ENCODE results near the gene ATP2B2. TPM values are rescaled to one million over a fixed set of nuclear protein-coding genes. Genes with fewer than 3 reads are reported as not detected.

ATP2B2 gene
- total RNA-seq, 2 experiments from 2014 or later: 0.05 TPM; not detected in 1

- Mint-ChIP-seq H3K27ac (no peak overlapping the region), H3K9me3 (ENCODE audit: low read depth) (no peaks in the 10 kb centered on the region), H3K4me1 (peaks cover 5% of the 10 kb centered on the region), H3K4me3 (no peak overlapping the region), H3K36me3 (ENCODE audit: low read depth) (no peaks in the 10 kb centered on the region), H3K27me3 (peaks cover 9% of the 10 kb centered on the region)
- CTCF ChIA-PET: no interaction called here
- DNase-seq (no peak), ATAC-seq (no peak)
- intact Hi-C loops (cut with DNase I, micrococcal nuclease): no loop called here
- POLR2A ChIA-PET: no interaction called here
These were observed 3.9 kb upstream of the ATP2B2 start for GRCh38 chr3:10509325-10509724.

DNA sequence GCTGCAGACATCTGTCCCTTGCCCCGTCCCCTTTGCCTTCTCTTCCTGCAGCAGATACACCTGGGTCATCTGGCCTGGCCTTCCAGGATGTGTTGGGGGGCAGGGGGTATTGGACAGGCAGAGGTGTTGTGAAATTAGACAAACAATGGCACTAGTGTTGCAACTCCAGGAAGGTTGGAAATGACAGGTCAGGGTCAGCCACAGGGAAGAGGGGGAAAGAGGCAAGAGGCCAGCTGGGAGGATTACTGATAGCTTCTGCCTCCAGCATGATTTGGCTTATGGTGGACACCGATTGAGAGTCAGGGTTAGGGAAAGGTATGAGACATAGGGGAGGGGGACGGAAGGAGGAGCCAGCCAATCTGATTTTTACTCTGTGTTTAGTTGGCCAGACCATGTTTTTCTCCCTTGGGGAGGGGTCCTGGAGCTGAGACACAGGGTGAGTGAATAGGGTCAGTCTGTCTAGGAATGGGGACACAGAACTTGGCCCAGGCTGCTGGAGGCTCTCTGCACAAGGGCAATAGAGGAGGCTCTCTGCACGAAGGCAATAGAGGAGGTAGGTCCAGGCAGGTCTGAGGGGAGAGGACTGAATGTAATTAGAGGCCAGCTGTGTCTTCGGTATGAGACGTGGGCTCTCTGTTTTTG is 3.4 kb upstream of the ATP2B2 start:
- no peak for ATAC-seq

GRCh38 chr3:10508235-10508618 is 2.8 kb upstream of the ATP2B2 start:
- intact Hi-C loops (cut with DNase I, micrococcal nuclease): no loop called here
- peaks cover 14% of the 10 kb centered on the region for H3K27me3 Mint-ChIP-seq

More for the DNA sequence above, 3.4 kb upstream of the ATP2B2 start:
- Mint-ChIP-seq H3K4me1 (peaks cover 5% of the 10 kb centered on the region), H3K4me3 (no peak overlapping the region), H3K36me3 (ENCODE audit: low read depth) (no peaks in the 10 kb centered on the region), H3K9me3 (ENCODE audit: low read depth) (no peaks in the 10 kb centered on the region), H3K27me3 (peaks cover 13% of the 10 kb centered on the region), H3K27ac (no peak overlapping the region)
- intact Hi-C loops (cut with DNase I, micrococcal nuclease): no loop called here
- no peak for DNase-seq
- ChIA-PET CTCF (no interaction called here), POLR2A (no interaction called here)

GRCh38 chr3:10507331-10507730 is 1.9 kb upstream of the ATP2B2 start:
- ChIA-PET CTCF (interaction anchor here (0.5 kb wide), 1 partner anchor 81 kb away, joined by 4 read pairs; no protein-coding TSS in a partner anchor), POLR2A (no interaction called here)
- Mint-ChIP-seq H3K27me3 (peaks cover 14% of the 10 kb centered on the region), H3K4me3 (no peak overlapping the region), H3K9me3 (ENCODE audit: low read depth) (no peaks in the 10 kb centered on the region), H3K4me1 (peaks cover 5% of the 10 kb centered on the region), H3K36me3 (ENCODE audit: low read depth) (no peaks in the 10 kb centered on the region), H3K27ac (no peak overlapping the region)
- no peak for ATAC-seq
- intact Hi-C loops (cut with DNase I, micrococcal nuclease): no loop called here
- DNase-seq: no peak

More at GRCh38 chr3:10508235-10508618, 2.8 kb upstream of the ATP2B2 start:
- no peaks in the 10 kb centered on the region for H3K9me3 Mint-ChIP-seq (ENCODE audit: low read depth)
- ATAC-seq (no peak), DNase-seq (no peak)
- H3K4me1 Mint-ChIP-seq: peaks cover 5% of the 10 kb centered on the region
- no peak overlapping the region for H3K27ac Mint-ChIP-seq
- POLR2A ChIA-PET: no interaction called here
- CTCF ChIA-PET: no interaction called here
- H3K4me3 Mint-ChIP-seq: no peak overlapping the region
- H3K36me3 Mint-ChIP-seq (ENCODE audit: low read depth): no peaks in the 10 kb centered on the region

DNA sequence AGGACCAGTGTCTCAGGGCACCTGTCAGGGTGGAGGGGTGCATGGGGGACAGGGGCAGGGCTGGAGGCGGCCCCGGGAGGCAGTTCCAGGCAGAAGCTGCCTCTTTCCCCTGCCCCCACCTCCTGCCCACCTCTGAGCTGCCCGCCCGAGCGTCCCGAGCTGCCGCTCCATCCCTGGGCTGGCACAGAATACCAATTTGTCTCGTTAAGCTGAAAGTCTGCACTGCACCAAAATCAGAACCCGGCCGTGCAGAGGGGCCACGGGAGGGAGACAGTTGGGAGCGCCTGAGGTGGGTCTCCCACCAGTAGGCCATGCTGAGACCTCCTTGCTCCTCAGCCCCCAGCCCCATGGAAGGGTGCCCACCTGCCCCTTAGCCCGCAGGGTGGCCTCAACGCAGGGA is 1.3 kb upstream of the ATP2B2 start:
- no peak for DNase-seq
- CTCF ChIA-PET: interaction anchor here (0.5 kb wide), 1 partner anchor 80 kb away, joined by 4 read pairs; no protein-coding TSS in a partner anchor
- Mint-ChIP-seq H3K36me3 (ENCODE audit: low read depth) (no peaks in the 10 kb centered on the region), H3K27me3 (peaks cover 13% of the 10 kb centered on the region), H3K4me3 (no peak overlapping the region), H3K27ac (no peak overlapping the region), H3K4me1 (peaks cover 5% of the 10 kb centered on the region), H3K9me3 (ENCODE audit: low read depth) (no peaks in the 10 kb centered on the region)
- no peak for ATAC-seq
- intact Hi-C loops (cut with DNase I, micrococcal nuclease): no loop called here
- POLR2A ChIA-PET: no interaction called here

DNA sequence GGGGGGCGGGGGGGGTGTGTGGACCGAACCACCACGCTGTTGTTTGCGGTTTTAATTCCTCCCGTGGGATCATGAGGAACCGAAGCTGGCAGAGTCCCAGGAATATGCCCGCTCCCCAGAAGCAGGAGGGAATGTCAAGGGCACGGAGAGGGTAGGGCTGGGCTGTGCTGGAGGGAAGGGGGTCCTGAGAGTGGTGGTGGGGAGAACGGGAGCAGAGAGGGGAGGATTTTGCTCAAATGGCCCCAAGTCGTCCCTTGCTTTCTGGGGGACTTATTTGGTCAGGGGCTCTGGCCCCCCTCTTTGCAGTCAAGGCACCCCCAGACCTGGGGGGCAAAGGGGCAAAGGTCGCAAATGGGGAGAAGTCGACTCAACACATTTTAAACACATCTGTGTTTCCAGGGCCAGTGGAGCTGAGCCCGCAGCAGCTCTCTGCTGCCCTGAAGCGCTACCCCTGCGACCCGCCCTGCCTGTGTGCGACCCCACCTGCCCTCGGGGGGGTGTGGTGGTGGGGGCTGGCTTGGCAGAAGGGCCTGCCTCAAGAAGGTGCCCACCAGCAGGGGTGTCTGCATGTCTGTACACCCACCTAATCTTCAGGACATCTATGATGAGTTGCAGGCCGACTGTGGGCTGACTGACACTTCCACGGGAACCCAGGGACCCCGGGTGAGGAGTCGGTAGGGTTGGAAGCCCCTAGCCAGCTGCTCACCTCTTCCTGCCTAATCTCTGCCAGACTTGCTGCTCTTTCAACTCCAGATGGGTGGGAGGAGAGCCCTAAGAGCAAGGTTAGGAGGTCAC is 602 bp upstream of the ATP2B2 start:
- ChIA-PET POLR2A (no interaction called here), CTCF (no interaction called here)
- peaks cover 5% of the 10 kb centered on the region for H3K4me1 Mint-ChIP-seq
- no peak overlapping the region for H3K27ac Mint-ChIP-seq
- no peaks in the 10 kb centered on the region for H3K9me3 Mint-ChIP-seq (ENCODE audit: low read depth)
- H3K36me3 Mint-ChIP-seq (ENCODE audit: low read depth): no peaks in the 10 kb centered on the region
- intact Hi-C loops (cut with DNase I, micrococcal nuclease): no loop called here
- ATAC-seq: no peak
- no peak overlapping the region for H3K4me3 Mint-ChIP-seq
- no peak for DNase-seq
- peaks cover 12% of the 10 kb centered on the region for H3K27me3 Mint-ChIP-seq

- no peak for DNase-seq
- Mint-ChIP-seq H3K9me3 (ENCODE audit: low read depth) (no peaks in the 10 kb centered on the region), H3K4me1 (peaks cover 5% of the 10 kb centered on the region), H3K27me3 (peaks cover 12% of the 10 kb centered on the region), H3K4me3 (peak overlapping the region; percentile 23), H3K36me3 (ENCODE audit: low read depth) (no peaks in the 10 kb centered on the region), H3K27ac (no peak overlapping the region)
- CTCF ChIA-PET: no interaction called here
- POLR2A ChIA-PET: no interaction called here
- intact Hi-C loops (cut with DNase I, micrococcal nuclease): loop anchor here in 1 of 2 experiments (5.0 kb wide), 1 partner anchor 133 kb away; no protein-coding TSS in a partner anchor
- no peak for ATAC-seq
These were observed 976 bp downstream of the ATP2B2 start for GRCh38 chr3:10504171-10505049.

DNA sequence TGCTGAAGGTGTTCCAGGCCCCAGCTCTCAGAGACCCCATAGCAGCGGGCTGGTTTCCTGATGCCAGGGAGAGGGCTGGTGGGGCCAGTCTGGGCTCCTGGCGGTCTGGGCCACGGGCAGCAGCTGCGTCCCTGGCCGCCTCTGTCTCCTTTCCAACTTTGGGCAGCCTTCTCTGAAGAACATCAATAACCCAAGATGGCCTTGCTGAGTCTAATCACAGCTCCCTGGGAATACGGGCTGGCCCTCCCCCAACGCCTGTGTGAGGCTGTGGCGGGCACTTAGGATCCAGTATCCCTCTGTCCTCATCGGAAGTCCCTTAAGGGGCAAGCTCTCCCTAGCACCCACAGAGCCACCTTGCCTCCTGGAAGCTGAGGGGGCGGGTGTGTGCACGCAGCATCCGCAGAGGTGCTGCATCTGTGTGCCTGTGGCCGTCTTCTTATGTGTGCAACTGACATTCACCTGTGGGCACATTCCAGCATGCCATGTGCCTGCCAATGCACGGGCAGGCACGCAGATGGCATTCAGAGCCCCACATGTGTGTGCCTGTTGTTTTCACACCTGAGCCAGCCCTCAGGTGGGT is 2.1 kb downstream of the ATP2B2 start:
- ATAC-seq (no peak), DNase-seq (no peak)
- H3K4me1 Mint-ChIP-seq: peaks cover 5% of the 10 kb centered on the region
- H3K27me3 Mint-ChIP-seq: peaks cover 12% of the 10 kb centered on the region
- POLR2A ChIA-PET: no interaction called here
- intact Hi-C loops (cut with DNase I, micrococcal nuclease): loop anchor here in 1 of 2 experiments (5.0 kb wide), 1 partner anchor 134 kb away; no protein-coding TSS in a partner anchor
- no peaks in the 10 kb centered on the region for H3K36me3 Mint-ChIP-seq (ENCODE audit: low read depth)
- H3K9me3 Mint-ChIP-seq (ENCODE audit: low read depth): no peaks in the 10 kb centered on the region
- no peak overlapping the region for H3K27ac Mint-ChIP-seq
- CTCF ChIA-PET: no interaction called here
- no peak overlapping the region for H3K4me3 Mint-ChIP-seq

GRCh38 chr3:10502185-10502880 is 3.1 kb downstream of the ATP2B2 start:
- Mint-ChIP-seq H3K27ac (no peak overlapping the region), H3K36me3 (ENCODE audit: low read depth) (no peaks in the 10 kb centered on the region), H3K4me1 (peaks cover 5% of the 10 kb centered on the region), H3K9me3 (ENCODE audit: low read depth) (no peaks in the 10 kb centered on the region), H3K27me3 (peaks cover 12% of the 10 kb centered on the region), H3K4me3 (no peak overlapping the region)
- intact Hi-C loops (cut with DNase I, micrococcal nuclease): loop anchor here in 1 of 2 experiments (5.0 kb wide), 1 partner anchor 135 kb away; no protein-coding TSS in a partner anchor
- DNase-seq (no peak), ATAC-seq (no peak)
- POLR2A ChIA-PET: no interaction called here
- CTCF ChIA-PET: no interaction called here

- ATAC-seq (no peak), DNase-seq (no peak)
- Mint-ChIP-seq H3K9me3 (ENCODE audit: low read depth) (no peaks in the 10 kb centered on the region), H3K4me3 (no peak overlapping the region), H3K27ac (no peak overlapping the region), H3K36me3 (ENCODE audit: low read depth) (no peaks in the 10 kb centered on the region), H3K27me3 (peaks cover 12% of the 10 kb centered on the region), H3K4me1 (peaks cover 5% of the 10 kb centered on the region)
- POLR2A ChIA-PET: no interaction called here
- CTCF ChIA-PET: no interaction called here
- intact Hi-C loops (cut with DNase I, micrococcal nuclease): loop anchor here in 1 of 2 experiments (5.0 kb wide), 1 partner anchor 136 kb away; no protein-coding TSS in a partner anchor
These were observed 3.7 kb downstream of the ATP2B2 start for GRCh38 chr3:10501664-10502052.
